HG02970 (cell line): ENCODE data around the gene EPS8.

Experiments
- ATAC-seq: cut with Tn5 transposase; IDR thresholded peaks from one replicate; pipeline ENCODE4 v1.9.1; 2021; ENCODE audit warnings: mild to moderate bottlenecking, moderate library complexity, moderate number of reproducible peaks; ENCODE audit not compliant: unreplicated experiment, low FRiP score

Gene EPS8

GRCh38 chr12:15589328-15590032 is 199.7 kb downstream of the EPS8 start:
- no peak for ATAC-seq

GRCh38 chr12:15584366-15585041 is 204.7 kb downstream of the EPS8 start:
- no peak for ATAC-seq

- no peak for ATAC-seq
Measured at GRCh38 chr12:15583804-15584203, 205.4 kb downstream of the EPS8 start.

- ATAC-seq, result no peak
Measured at GRCh38 chr12:15581006-15581405, 208.2 kb downstream of the EPS8 start.

GRCh38 chr12:15580431-15580830 is 208.8 kb downstream of the EPS8 start:
- no peak for ATAC-seq

GRCh38 chr12:15575671-15576541 is 213.3 kb downstream of the EPS8 start:
- no peak for ATAC-seq

GRCh38 chr12:15574353-15574752 is 214.8 kb downstream of the EPS8 start:
- ATAC-seq, result no peak
